Measurements from ENCODE around the gene DLG2.

Gene DLG2

DNA sequence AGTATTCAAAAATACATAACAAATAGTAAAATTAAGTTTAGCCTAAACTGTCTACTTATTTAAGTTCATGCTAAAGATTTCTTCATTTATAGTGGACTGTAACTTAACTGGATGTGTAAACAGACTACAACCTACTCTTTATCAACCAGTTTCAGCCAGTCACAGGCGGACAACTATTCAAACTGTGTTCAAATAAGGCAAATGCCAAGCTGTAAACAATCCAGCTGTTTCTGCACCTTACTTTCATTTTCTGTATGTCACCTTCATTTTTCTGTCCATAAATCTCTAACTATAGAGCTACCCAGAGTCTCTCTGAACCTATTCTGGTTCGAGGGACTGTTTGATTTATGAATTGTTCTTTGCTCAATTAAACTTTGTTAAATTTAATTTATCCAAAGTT lies 992.8 kb downstream of the DLG2 start:
- no peak overlapping the region for H3K27ac ChIP-seq
- CTCF ChIA-PET: no interaction called here
- TF ChIP-seq, protein P1, sequence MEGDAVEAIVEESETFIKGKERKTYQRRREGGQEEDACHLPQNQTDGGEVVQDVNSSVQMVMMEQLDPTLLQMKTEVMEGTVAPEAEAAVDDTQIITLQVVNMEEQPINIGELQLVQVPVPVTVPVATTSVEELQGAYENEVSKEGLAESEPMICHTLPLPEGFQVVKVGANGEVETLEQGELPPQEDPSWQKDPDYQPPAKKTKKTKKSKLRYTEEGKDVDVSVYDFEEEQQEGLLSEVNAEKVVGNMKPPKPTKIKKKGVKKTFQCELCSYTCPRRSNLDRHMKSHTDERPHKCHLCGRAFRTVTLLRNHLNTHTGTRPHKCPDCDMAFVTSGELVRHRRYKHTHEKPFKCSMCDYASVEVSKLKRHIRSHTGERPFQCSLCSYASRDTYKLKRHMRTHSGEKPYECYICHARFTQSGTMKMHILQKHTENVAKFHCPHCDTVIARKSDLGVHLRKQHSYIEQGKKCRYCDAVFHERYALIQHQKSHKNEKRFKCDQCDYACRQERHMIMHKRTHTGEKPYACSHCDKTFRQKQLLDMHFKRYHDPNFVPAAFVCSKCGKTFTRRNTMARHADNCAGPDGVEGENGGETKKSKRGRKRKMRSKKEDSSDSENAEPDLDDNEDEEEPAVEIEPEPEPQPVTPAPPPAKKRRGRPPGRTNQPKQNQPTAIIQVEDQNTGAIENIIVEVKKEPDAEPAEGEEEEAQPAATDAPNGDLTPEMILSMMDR (conservative IDR thresholded peaks at IDR 0.05; ENCODE audit: low read depth): no peak
- no peak for DNase-seq (ENCODE audit: low spot score)
- POLR2A ChIA-PET (ENCODE audit: low non-redundant PET): no interaction called here

DNA sequence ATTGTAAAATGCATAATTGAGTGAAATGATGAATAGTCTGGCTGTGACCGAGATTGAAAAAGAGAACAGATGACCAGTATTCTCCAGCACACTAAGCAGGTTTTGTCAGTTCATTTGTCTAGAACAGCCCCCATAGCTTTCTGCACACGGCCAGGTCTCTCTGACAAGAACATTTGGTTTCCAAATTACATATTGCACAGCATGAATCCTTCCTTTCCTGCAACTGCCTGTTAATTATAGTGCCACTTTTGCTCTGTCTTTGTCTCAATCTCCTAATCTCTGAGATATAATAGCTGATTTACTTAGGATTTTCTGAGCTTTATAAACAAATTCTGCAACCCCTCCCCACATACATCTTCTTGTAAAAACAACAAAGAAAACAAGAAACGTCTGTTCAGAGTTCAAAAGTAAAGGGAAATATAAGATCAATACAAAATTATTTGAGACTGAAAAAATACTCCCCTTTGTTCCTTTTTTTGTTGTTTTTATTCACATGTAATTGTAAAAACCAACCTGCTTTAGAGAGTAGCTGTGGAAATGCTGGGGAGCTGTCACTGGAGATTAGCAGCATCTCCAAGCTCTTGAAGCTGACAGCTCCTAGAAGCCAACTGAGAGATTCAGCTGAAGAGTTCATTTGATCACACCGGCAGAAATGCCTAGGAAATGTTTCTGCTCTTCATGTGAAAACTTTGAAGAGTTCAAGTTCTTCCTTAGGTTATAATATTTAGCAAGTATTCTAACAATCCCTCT lies 998.1 kb downstream of the DLG2 start:
- no peak overlapping the region for H3K27ac ChIP-seq
- CTCF ChIA-PET: interaction anchor here (0.6 to 0.7 kb wide), 2 partner anchors 71 to 969 kb away, joined by 3 to 4 read pairs; no protein-coding TSS in a partner anchor
- TF ChIP-seq, protein P1 (conservative IDR thresholded peaks at IDR 0.05; ENCODE audit: low read depth): no peak
- no peak for DNase-seq (ENCODE audit: low spot score)
- POLR2A ChIA-PET (ENCODE audit: low non-redundant PET): no interaction called here

DNA sequence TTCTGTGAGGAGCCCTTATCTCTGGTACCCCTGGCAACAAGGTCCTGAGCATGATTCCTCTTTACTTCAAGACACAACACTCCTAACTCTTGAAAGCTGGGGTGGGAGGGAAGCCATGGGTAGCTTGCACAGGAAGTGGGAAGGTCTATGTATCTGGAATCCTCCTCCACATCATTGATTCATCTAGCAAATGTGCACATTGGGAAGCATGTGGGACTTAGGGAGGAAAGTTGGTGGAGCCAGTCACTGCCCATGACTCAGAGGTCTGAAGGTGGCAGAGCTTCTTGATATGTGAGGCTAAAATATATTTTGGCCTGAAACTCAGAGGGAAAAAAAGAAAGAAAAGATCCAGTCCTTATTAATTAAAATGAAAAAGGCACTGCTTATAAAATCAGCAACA lies 1000.9 kb downstream of the DLG2 start:
- ChIA-PET POLR2A (ENCODE audit: low non-redundant PET) (no interaction called here), CTCF (interaction anchor here (1.1 kb wide), 1 partner anchor 127 kb away, joined by 3 read pairs; no protein-coding TSS in a partner anchor)
- H3K27ac ChIP-seq: no peak overlapping the region
- TF ChIP-seq, protein P1 (conservative IDR thresholded peaks at IDR 0.05; ENCODE audit: low read depth): no peak
- DNase-seq (ENCODE audit: low spot score): no peak

DNA sequence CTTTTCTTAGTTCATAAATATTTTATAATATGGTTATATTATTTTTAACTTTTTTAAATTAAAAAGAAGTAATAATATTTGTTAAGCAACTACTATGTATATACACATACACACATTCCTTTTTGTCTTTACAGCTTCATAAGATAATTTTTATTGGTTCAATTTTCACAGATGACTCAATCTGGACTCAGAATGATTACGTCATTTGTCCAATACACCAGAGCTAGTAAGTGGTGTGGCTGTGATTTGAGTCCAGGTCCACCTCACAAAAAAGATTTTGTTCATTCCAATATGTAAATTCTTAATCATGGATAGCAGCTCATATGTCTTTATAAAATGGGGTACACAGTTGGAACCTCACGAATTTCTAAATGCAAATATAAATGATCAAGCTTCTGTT lies 1014.5 kb downstream of the DLG2 start:
- TF ChIP-seq, protein P1 (conservative IDR thresholded peaks at IDR 0.05; ENCODE audit: low read depth): no peak
- POLR2A ChIA-PET (ENCODE audit: low non-redundant PET): no interaction called here
- no peak overlapping the region for H3K27ac ChIP-seq
- CTCF ChIA-PET: interaction anchor here (0.7 kb wide), 1 partner anchor 594 kb away, joined by 3 read pairs; no protein-coding TSS in a partner anchor
- DNase-seq (ENCODE audit: low spot score): no peak

DNA sequence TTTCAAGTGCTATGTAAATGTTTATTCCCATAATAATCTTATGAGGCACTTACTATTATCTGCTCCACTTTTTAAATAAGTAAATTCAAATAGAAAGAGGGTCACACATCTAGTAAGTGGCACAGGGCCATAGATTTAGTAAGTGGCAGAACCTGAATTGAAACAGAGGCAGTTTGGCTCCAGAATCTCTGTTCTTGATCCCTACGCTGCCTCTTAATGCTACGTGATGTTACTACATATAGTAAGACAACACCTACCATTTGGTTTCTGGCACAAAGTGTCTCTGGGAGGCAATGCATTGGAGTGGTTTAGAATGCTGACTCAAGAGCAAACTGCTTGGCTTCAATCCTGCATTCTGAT lies 1018.3 kb downstream of the DLG2 start:
- ChIA-PET CTCF (no interaction called here), POLR2A (ENCODE audit: low non-redundant PET) (no interaction called here)
- TF ChIP-seq, protein P1 (conservative IDR thresholded peaks at IDR 0.05; ENCODE audit: low read depth): no peak
- DNase-seq (ENCODE audit: low spot score): no peak
- no peak overlapping the region for H3K27ac ChIP-seq

DNA sequence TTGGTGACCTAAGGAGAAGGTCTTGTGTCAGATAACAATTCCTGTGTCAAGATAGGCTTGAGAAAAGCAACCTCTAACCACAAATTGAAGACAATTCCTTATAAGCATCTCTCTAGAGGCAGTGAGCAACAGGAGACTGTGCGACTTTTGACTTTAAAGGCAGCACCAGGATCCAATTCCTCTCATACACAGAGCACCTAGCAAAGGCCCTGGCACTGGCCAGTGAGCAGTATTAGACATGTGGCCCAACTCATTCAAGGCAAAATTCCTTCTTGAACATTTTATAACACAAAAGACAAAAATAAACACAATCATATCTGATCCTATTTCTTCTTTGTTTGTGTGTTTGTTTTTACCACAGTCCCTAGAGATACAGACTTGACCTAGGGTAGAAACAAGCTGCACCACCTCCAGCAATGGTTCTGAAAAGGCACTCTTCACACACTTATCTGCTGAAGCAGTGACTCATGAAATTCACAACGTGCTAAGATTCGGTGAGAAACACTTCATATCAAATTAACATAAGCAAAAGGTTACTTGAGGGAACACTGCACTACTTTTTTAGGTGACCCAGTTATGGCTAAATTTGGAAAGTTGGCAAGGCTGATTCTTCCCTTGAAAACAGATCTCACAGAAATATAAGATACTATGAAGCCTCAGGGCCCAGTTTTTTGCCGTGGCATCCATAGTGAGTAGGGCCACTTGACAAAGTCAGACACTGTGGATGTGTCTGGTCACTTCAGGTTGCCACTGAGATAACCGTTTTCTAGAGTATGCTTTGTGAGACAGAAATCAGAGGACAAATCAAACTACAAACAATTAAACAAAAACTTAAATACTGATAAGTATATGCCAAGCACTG lies 1018.9 kb downstream of the DLG2 start:
- TF ChIP-seq, protein P1 (conservative IDR thresholded peaks at IDR 0.05; ENCODE audit: low read depth): no peak
- no peak for DNase-seq (ENCODE audit: low spot score)
- CTCF ChIA-PET: no interaction called here
- POLR2A ChIA-PET (ENCODE audit: low non-redundant PET): no interaction called here
- H3K27ac ChIP-seq: no peak overlapping the region
